CD4-positive, alpha-beta T cell (primary cell): ENCODE measurements around the gene KCNA2. TPM values are rescaled to one million over a fixed set of nuclear protein-coding genes. Genes with fewer than 3 reads are reported as not detected.

Experiments used
- ATAC-seq: fragments of 200-7000 bp; cut with Tn5 transposase; one replicate; pipeline ENCODE4 v1.10.0; 2022; ENCODE audit warnings: mild to moderate bottlenecking; ENCODE audit not compliant: poor library complexity
- CTCF ChIA-PET: fragments of 350-600 bp; sonication (Branson Sonifier 250); formaldehyde crosslinking; loops from one replicate; lab custom pipeline; 2021; ENCODE audit warnings: antibody characterized with exemption, inconsistent platforms; lab: Charles Lee
- POLR2A ChIA-PET: fragments of 350-600 bp; sonication (Branson Sonifier 250); formaldehyde crosslinking; loops from one replicate; lab custom pipeline; 2021; ENCODE audit warnings: antibody characterized with exemption, inconsistent platforms; lab: Charles Lee
- DNase-seq, 14 experiments: peaks; one replicate each; pipeline ENCODE4 v3.0.0-alpha.2; 2013 to 2020; ENCODE audit warnings: mixed read lengths in 2 of 14
- H3K27ac ChIP-seq, 2 donors: one replicate each; pipeline versions ENCODE4 v1.5.1 to v1.7.0; 2013; ENCODE audit warnings: low read length in 2 of 2, low read depth in 1 of 2, mild to moderate bottlenecking in 1 of 2
- H3K27me3 ChIP-seq, 2 experiments: 1 replicate in 1 of 2; 2 replicates in 1 of 2; pipeline versions ENCODE4 v1.6.1 to v1.7.0; 2013; ENCODE audit warnings: low read length in 2 of 2, control low read depth in 1 of 2, mild to moderate bottlenecking in 1 of 2, moderate library complexity in 1 of 2; ENCODE audit not compliant: insufficient read depth in 2 of 2, control insufficient read depth in 1 of 2
- H3K36me3 ChIP-seq: one replicate; pipeline ENCODE4 v1.6.1; 2013; ENCODE audit warnings: low read length, control low read depth; ENCODE audit not compliant: insufficient read depth
- H3K4me1 ChIP-seq: one replicate; pipeline ENCODE4 v1.6.1; 2013; ENCODE audit warnings: low read length, control low read depth; ENCODE audit not compliant: insufficient read depth
- H3K4me3 ChIP-seq: one replicate; pipeline ENCODE4 v1.5.1; 2013; ENCODE audit warnings: mild to moderate bottlenecking, low read length, moderate library complexity
- H3K9me3 ChIP-seq, 2 experiments: 1 replicate in 1 of 2; 2 replicates in 1 of 2; pipeline versions ENCODE4 v1.6.1 to v1.7.0; 2013; ENCODE audit warnings: low read length in 2 of 2, mild to moderate bottlenecking in 2 of 2, control low read depth in 1 of 2, moderate library complexity in 1 of 2; ENCODE audit not compliant: control insufficient read depth in 1 of 2, insufficient read depth in 1 of 2
- H3K27ac Mint-ChIP-seq: one replicate; pipeline ENCODE4 v1.8.0; 2020; ENCODE audit warnings: mixed read lengths
- H3K27me3 Mint-ChIP-seq: one replicate; pipeline ENCODE4 v1.8.0; 2021; ENCODE audit warnings: mixed read lengths
- H3K36me3 Mint-ChIP-seq: one replicate; pipeline ENCODE4 v1.8.0; 2021; ENCODE audit warnings: low read depth, mixed read lengths
- H3K4me1 Mint-ChIP-seq: one replicate; pipeline ENCODE4 v1.8.0; 2021; ENCODE audit warnings: low read depth, mixed read lengths
- H3K4me3 Mint-ChIP-seq: one replicate; pipeline ENCODE4 v1.8.0; 2020; ENCODE audit warnings: mild to moderate bottlenecking, mixed read lengths
- H3K9me3 Mint-ChIP-seq: one replicate; pipeline ENCODE4 v1.8.0; 2020; ENCODE audit warnings: mixed read lengths
- CTCF ChIP-seq: fragments of 200-600 bp; IDR thresholded peaks from one replicate; pipeline ENCODE4 v1.8.0; 2022; ENCODE audit warnings: antibody characterized with exemption, mild to moderate bottlenecking
- intact Hi-C, 2 experiments: fragments of 100-400 bp; cut with DNase I in 1 of 2; cut with micrococcal nuclease in 1 of 2; formaldehyde crosslinking; loops; one replicate each; pipeline versions ENCODE4 v1.15.1 to v1.9.0; 2023 to 2025; cut with DNase I, micrococcal nuclease
- total RNA-seq, 174 experiments: library from RNA in 2 of 174; stranded (reverse) in 2 of 174; gene quantifications; one replicate each; pipeline ENCODE4 v1.2.3 and lab custom pipeline; 2021 to 2026

Gene KCNA2
- total RNA-seq, 2 experiments from 2014 or later, result 0.78 to 0.88 TPM

- ATAC-seq (no peak), DNase-seq (no peak)
- peaks cover 41% of the 10 kb centered on the region for H3K27me3 Mint-ChIP-seq
- POLR2A ChIA-PET, result no interaction called here
- no peak overlapping the region for H3K4me3 ChIP-seq
- H3K4me3 Mint-ChIP-seq, result no peak overlapping the region
- H3K36me3 Mint-ChIP-seq, result no peaks in the 10 kb centered on the region
- H3K4me1 Mint-ChIP-seq, result no peaks in the 10 kb centered on the region
- no peaks in the 10 kb centered on the region for H3K36me3 ChIP-seq
- CTCF ChIA-PET, result no interaction called here
- no peaks in the 10 kb centered on the region for H3K9me3 Mint-ChIP-seq
- H3K27ac Mint-ChIP-seq, result no peak overlapping the region
- intact Hi-C loops, result loop anchor here in 1 of 2 experiments (10.0 kb wide), 1 partner anchor 448 kb away; no protein-coding TSS in a partner anchor
- H3K27ac ChIP-seq, result no peak overlapping the region
- no peaks in the 10 kb centered on the region for H3K9me3 ChIP-seq
- peaks cover 6 to 14% of the 10 kb centered on the region in 2 experiments for H3K27me3 ChIP-seq
- TF ChIP-seq CTCF, result no peak
- no peaks in the 10 kb centered on the region for H3K4me1 ChIP-seq
Observed at GRCh38 chr1:110547017-110547416, 59.1 kb downstream of the KCNA2 start.

GRCh38 chr1:110545492-110545891 is 60.7 kb downstream of the KCNA2 start:
- CTCF ChIA-PET, result no interaction called here
- Mint-ChIP-seq H3K4me1 (no peaks in the 10 kb centered on the region), H3K36me3 (no peaks in the 10 kb centered on the region), H3K9me3 (no peaks in the 10 kb centered on the region), H3K27ac (no peak overlapping the region), H3K27me3 (peaks cover 51% of the 10 kb centered on the region), H3K4me3 (no peak overlapping the region)
- Histone ChIP-seq H3K36me3 (no peaks in the 10 kb centered on the region), H3K4me3 (no peak overlapping the region), H3K4me1 (no peaks in the 10 kb centered on the region), H3K27ac (no peak overlapping the region), H3K27me3 (no peaks in the 10 kb centered on the region), H3K9me3 (no peaks in the 10 kb centered on the region)
- POLR2A ChIA-PET, result no interaction called here
- ATAC-seq (no peak), DNase-seq (no peak)
- no peak for TF ChIP-seq CTCF
- intact Hi-C loops, result loop anchor here in 1 of 2 experiments (10.0 kb wide), 1 partner anchor 449 kb away; no protein-coding TSS in a partner anchor

- H3K4me3 ChIP-seq, result no peak overlapping the region
- H3K36me3 ChIP-seq, result no peaks in the 10 kb centered on the region
- TF ChIP-seq CTCF, result no peak
- CTCF ChIA-PET, result no interaction called here
- no peaks in the 10 kb centered on the region for H3K36me3 Mint-ChIP-seq
- H3K4me3 Mint-ChIP-seq, result no peak overlapping the region
- no peak overlapping the region for H3K27ac Mint-ChIP-seq
- no peak for DNase-seq
- POLR2A ChIA-PET, result no interaction called here
- no peaks in the 10 kb centered on the region for H3K4me1 ChIP-seq
- peaks cover 46% of the 10 kb centered on the region for H3K27me3 Mint-ChIP-seq
- no peaks in the 10 kb centered on the region for H3K27me3 ChIP-seq
- H3K9me3 ChIP-seq, result no peaks in the 10 kb centered on the region
- intact Hi-C loops, result loop anchor here in 1 of 2 experiments (10.0 kb wide), 1 partner anchor 450 kb away; no protein-coding TSS in a partner anchor
- no peak overlapping the region for H3K27ac ChIP-seq
- H3K9me3 Mint-ChIP-seq, result no peaks in the 10 kb centered on the region
- ATAC-seq, result no peak
- no peaks in the 10 kb centered on the region for H3K4me1 Mint-ChIP-seq
Observed at GRCh38 chr1:110544753-110545152, 61.4 kb downstream of the KCNA2 start.

Other genes starting within 250 kb of the KCNA2 start
- not detected for gene SLC16A4, start 215.3 kb downstream of the KCNA2 start, total RNA-seq
- gene LAMTOR5, start 198.7 kb downstream of the KCNA2 start, total RNA-seq, result 100 to 1,000 TPM; 105 to 108 TPM
- gene PROK1, start 155.2 kb downstream of the KCNA2 start, total RNA-seq, result not detected
- gene KCNA10, start 87.2 kb downstream of the KCNA2 start, total RNA-seq, result not detected
- 100 to 1,000 TPM; 112 to 118 TPM for gene KCNA3, start 68.6 kb upstream of the KCNA2 start, total RNA-seq